B cell (primary cell): ENCODE data around the gene DDB1. TPM values are rescaled to one million over a fixed set of nuclear protein-coding genes. Genes with fewer than 3 reads are reported as not detected.
A peak's percentile ranks its signal among the peaks of the same experiment; 100 is the strongest.

Experiments used
- ATAC-seq: fragments of 200-7000 bp; cut with Tn5 transposase; one replicate; pipeline ENCODE4 v1.10.0; 2021; ENCODE audit warnings: low read depth, mild to moderate bottlenecking, moderate number of reproducible peaks, moderate library complexity
- CTCF ChIA-PET: fragments of 350-600 bp; sonication (Branson Sonifier 250); formaldehyde crosslinking; loops from one replicate; lab custom pipeline; 2021; ENCODE audit warnings: antibody characterized with exemption, inconsistent platforms; lab: Charles Lee
- POLR2A ChIA-PET: fragments of 350-600 bp; sonication (Branson Sonifier 250); formaldehyde crosslinking; loops from one replicate; lab custom pipeline; 2021; ENCODE audit warnings: antibody characterized with exemption; lab: Charles Lee
- DNase-seq: peaks from one replicate; pipeline ENCODE4 v3.0.0; 2013
- H2AFZ ChIP-seq: 2 replicates; pipeline ENCODE4 v1.6.1; 2012; ENCODE audit warnings: mild to moderate bottlenecking, low read depth, low read length; ENCODE audit not compliant: insufficient read depth, poor library complexity, severe bottlenecking
- H3K27ac ChIP-seq, 2 donors: 1 replicate in 1 of 2; 2 replicates in 1 of 2; pipeline ENCODE4 v1.5.1; 2012 to 2013; ENCODE audit warnings: low read length in 2 of 2, mild to moderate bottlenecking in 2 of 2, moderate library complexity in 1 of 2
- H3K27me3 ChIP-seq, 4 experiments: fragments of 200-600 bp in 1 of 4; sonication (generic) in 1 of 4; replicated peaks in 1 of 4; 1 replicate in 2 of 4; 2 replicates in 2 of 4; pipeline versions ENCODE4 v1.6.1 to v1.7.0; 2013 to 2016; ENCODE audit warnings: low read length in 3 of 4, mild to moderate bottlenecking in 2 of 4, mixed read lengths in 1 of 4, moderate library complexity in 1 of 4; ENCODE audit not compliant: insufficient read depth in 4 of 4, control insufficient read depth in 3 of 4; ENCODE audit errors: control extremely low read depth in 1 of 4
- H3K36me3 ChIP-seq, 2 experiments: replicated peaks in 1 of 2; 1 replicate in 1 of 2; 2 replicates in 1 of 2; pipeline versions ENCODE4 v1.6.1 to v1.7.1; 2013; ENCODE audit warnings: low read length in 1 of 2; ENCODE audit not compliant: insufficient read depth in 2 of 2, control insufficient read depth in 1 of 2; ENCODE audit errors: control extremely low read depth in 1 of 2, extremely low read depth in 1 of 2
- H3K4me1 ChIP-seq, 2 donors: fragments of 200-600 bp in 1 of 2; sonication (generic) in 1 of 2; 1 replicate in 1 of 2; 2 replicates in 1 of 2; pipeline versions ENCODE4 v1.5.1 to v1.6.1; 2013 to 2017; ENCODE audit warnings: low read length in 2 of 2; ENCODE audit not compliant: control insufficient read depth in 2 of 2, insufficient read depth in 2 of 2
- H3K4me2 ChIP-seq: replicated peaks from 2 replicates; pipeline ENCODE3; 2012; ENCODE audit warnings: mild to moderate bottlenecking, low read depth, low read length; ENCODE audit not compliant: poor library complexity, severe bottlenecking
- H3K4me3 ChIP-seq, 5 experiments: fragments of 200-600 bp in 1 of 5; sonication (generic) in 1 of 5; 1 replicate in 3 of 5; 2 replicates in 2 of 5; pipeline versions ENCODE4 v1.5.1 to v1.7.0; 2011 to 2016; ENCODE audit warnings: low read length in 4 of 5, mild to moderate bottlenecking in 4 of 5, low read depth in 2 of 5, control low read depth in 1 of 5, moderate library complexity in 1 of 5; ENCODE audit not compliant: insufficient read depth in 1 of 5; ENCODE audit errors: control extremely low read depth in 1 of 5, extremely low read depth in 1 of 5
- H3K79me2 ChIP-seq: fragments of 200-600 bp; sonication (generic); one replicate; pipeline ENCODE4 v1.6.0; 2016; ENCODE audit warnings: low read length; ENCODE audit not compliant: control insufficient read depth, insufficient read depth
- H3K9ac ChIP-seq: fragments of 200-600 bp; sonication (generic); 2 replicates; pipeline ENCODE4 v1.6.1; 2017; ENCODE audit warnings: mild to moderate bottlenecking, low read length, moderate library complexity
- H3K9me3 ChIP-seq, 3 donors: one replicate each; pipeline versions ENCODE4 v1.6.1 to v1.7.1; 2013; ENCODE audit warnings: low read length in 2 of 3; ENCODE audit not compliant: control insufficient read depth in 2 of 3, insufficient read depth in 1 of 3; ENCODE audit errors: control extremely low read depth in 1 of 3
- H4K20me1 ChIP-seq: 2 replicates; pipeline ENCODE4 v1.6.0; 2012; ENCODE audit warnings: mild to moderate bottlenecking, low read length; ENCODE audit not compliant: insufficient read depth, control insufficient read depth, poor library complexity, severe bottlenecking
- H3K27ac Mint-ChIP-seq: one replicate; pipeline ENCODE4 v1.8.0; 2021; ENCODE audit warnings: mixed read lengths
- H3K27me3 Mint-ChIP-seq: one replicate; pipeline ENCODE4 v1.8.0; 2021; ENCODE audit warnings: mixed read lengths
- H3K4me1 Mint-ChIP-seq: one replicate; pipeline ENCODE4 v1.8.0; 2021; ENCODE audit warnings: mixed read lengths
- H3K4me3 Mint-ChIP-seq: one replicate; pipeline ENCODE4 v1.8.0; 2021; ENCODE audit warnings: mixed read lengths
- H3K9me3 Mint-ChIP-seq: one replicate; pipeline ENCODE4 v1.8.0; 2022; ENCODE audit warnings: mixed read lengths; ENCODE audit not compliant: insufficient read depth
- CTCF ChIP-seq: fragments of 200-600 bp; IDR thresholded peaks from one replicate; pipeline ENCODE4 v1.8.0; 2022; ENCODE audit warnings: antibody characterized with exemption, mild to moderate bottlenecking
- EZH2 ChIP-seq: IDR thresholded peaks from 2 replicates; pipeline ENCODE4 v1.6.1; 2012; ENCODE audit warnings: borderline replicate concordance, low read depth, mild to moderate bottlenecking, moderate library complexity, low read length; ENCODE audit not compliant: insufficient read depth, poor library complexity, severe bottlenecking
- WGBS: methylation state at CpG from one replicate; pipeline ENCODE4 v1.1.5; 2013; ENCODE audit warnings: missing lambda C conversion rate; ENCODE audit not compliant: insufficient coverage; 5-methylcytosine and 5-hydroxymethylcytosine counted together
- intact Hi-C: fragments of 100-400 bp; cut with micrococcal nuclease; formaldehyde crosslinking; loops from one replicate; pipeline ENCODE4 v1.10.0; 2022
- polyA plus RNA-seq: library from polyadenylated mRNA; depleted of rRNA; stranded (reverse); fragments of >200 nt; gene quantifications from 2 replicates; pipeline ENCODE4 v1.2.3, GENCODE V29; 2012
- total RNA-seq, 2 donors: library from RNA; stranded (reverse); fragments of 120-200 nt in 1 of 2; gene quantifications; 1 replicate in 1 of 2; 2 replicates in 1 of 2; pipeline versions ENCODE4 v1.2.3 to v1.2.4, GENCODE V29; 2013 to 2022

Gene DDB1
- total and polyA plus RNA-seq, 2 donors (not counting 1 experiment from before 2014, with no cell fraction given): 52.4 to 155 TPM

GRCh38 chr11:61333550-61334433, 887 bp upstream of the DDB1 start:
- Histone ChIP-seq H3K4me3 (peak overlapping the region; percentile 75 to 97 (median 84)), H3K4me2 (peak overlapping the region; percentile 88), H3K9ac (peak overlapping the region; percentile 82), H3K27ac (peak overlapping the region; percentile 76 to 88), H4K20me1 (peaks cover 22% of the 10 kb centered on the region), H3K9me3 (no peaks in the 10 kb centered on the region), H3K4me1 (peaks cover 30 to 35% of the 10 kb centered on the region in 2 donors), H3K36me3 (peaks cover 4 to 11% of the 10 kb centered on the region in 2 experiments), H2AFZ (peak overlapping the region; percentile 86), H3K27me3 (no peaks in the 10 kb centered on the region), H3K79me2 (peaks cover 49% of the 10 kb centered on the region)
- ChIA-PET CTCF (interaction anchor here (0.9 to 11.2 kb wide), 8 partner anchors 12 to 101 kb away, joined by 3 to 649 read pairs (median 10); partner anchors contain the start of genes CPSF7, CYB561A3, SDHAF2 and TMEM138), POLR2A (interaction anchor here (0.8 to 2.1 kb wide), 6 partner anchors 23 to 96 kb away, joined by 3 to 12 read pairs (median 4); partner anchors contain the start of genes CPSF7, CYB561A3, SDHAF2 and TMEM138)
- 24% methylated on average over 18 of the region's 19 CpGs for WGBS
- H3K9me3 Mint-ChIP-seq: no peaks in the 10 kb centered on the region
- H3K27ac Mint-ChIP-seq: peak overlapping the region; percentile 97
- DNase-seq (no peak), ATAC-seq (peak; percentile 6)
- H3K4me3 Mint-ChIP-seq: peak overlapping the region; percentile 98
- intact Hi-C loops: loop anchor here (1.0 to 5.0 kb wide), 3 partner anchors 97 to 491 kb away; partner anchors contain the start of genes CCDC86, SDHAF2 and VPS37C
- H3K4me1 Mint-ChIP-seq: peaks cover 61% of the 10 kb centered on the region
- no peaks in the 10 kb centered on the region for H3K27me3 Mint-ChIP-seq
- TF ChIP-seq CTCF: no peak
- TF ChIP-seq EZH2: no peak
